GM12874 (cell line): ENCODE results near the gene MSI1.

ENCODE experiments used
- TF ChIP-seq, protein P1 (sequence below): IDR thresholded peaks from 2 replicates; pipeline ENCODE4 v1.5.1; 2011; ENCODE audit warnings: low read depth, mild to moderate bottlenecking, control low read depth, low read length, moderate library complexity; ENCODE audit not compliant: insufficient read depth

The MSI1 gene

DNA sequence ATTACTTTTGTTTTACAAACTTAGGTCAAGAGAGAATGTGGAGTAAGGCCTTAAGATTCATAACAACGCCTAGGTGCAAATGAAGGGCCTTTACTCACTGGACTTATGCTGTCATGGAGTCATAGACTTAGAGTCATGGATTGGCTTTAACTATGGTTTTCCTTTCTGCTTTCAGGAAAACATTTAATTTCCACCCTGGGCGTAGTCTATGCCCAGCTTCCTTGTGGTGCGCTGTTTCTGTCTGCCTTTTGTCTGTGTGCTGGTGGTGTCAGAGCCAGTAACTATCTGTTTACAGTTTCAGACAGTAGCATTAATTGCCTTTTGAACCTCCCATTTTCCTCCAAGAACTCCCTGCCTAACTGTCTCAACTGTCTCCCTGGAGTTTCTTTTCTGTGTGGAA is 37.1 kb upstream of the MSI1 start:
- TF ChIP-seq, protein P1, sequence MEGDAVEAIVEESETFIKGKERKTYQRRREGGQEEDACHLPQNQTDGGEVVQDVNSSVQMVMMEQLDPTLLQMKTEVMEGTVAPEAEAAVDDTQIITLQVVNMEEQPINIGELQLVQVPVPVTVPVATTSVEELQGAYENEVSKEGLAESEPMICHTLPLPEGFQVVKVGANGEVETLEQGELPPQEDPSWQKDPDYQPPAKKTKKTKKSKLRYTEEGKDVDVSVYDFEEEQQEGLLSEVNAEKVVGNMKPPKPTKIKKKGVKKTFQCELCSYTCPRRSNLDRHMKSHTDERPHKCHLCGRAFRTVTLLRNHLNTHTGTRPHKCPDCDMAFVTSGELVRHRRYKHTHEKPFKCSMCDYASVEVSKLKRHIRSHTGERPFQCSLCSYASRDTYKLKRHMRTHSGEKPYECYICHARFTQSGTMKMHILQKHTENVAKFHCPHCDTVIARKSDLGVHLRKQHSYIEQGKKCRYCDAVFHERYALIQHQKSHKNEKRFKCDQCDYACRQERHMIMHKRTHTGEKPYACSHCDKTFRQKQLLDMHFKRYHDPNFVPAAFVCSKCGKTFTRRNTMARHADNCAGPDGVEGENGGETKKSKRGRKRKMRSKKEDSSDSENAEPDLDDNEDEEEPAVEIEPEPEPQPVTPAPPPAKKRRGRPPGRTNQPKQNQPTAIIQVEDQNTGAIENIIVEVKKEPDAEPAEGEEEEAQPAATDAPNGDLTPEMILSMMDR: no peak

DNA sequence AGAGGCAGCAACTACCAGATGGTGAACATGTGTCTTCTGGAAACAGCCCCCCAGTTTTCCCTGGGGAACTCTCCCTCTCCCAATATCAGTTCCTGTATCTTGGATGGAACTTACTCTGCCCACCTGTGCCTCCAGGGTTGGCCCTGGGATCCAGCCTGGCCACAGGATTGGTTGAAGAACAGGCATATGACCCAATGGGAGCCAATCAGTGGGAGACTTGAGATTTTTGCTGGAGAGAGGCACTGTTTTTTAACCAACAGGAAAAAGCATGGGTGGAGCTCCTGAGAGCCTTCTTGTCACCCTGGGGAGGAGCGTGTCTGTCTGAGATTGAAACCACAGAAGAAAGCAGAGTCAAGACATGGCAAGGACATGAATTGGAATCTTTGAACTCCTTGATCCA is 35.3 kb upstream of the MSI1 start:
- TF ChIP-seq, protein P1: no peak

DNA sequence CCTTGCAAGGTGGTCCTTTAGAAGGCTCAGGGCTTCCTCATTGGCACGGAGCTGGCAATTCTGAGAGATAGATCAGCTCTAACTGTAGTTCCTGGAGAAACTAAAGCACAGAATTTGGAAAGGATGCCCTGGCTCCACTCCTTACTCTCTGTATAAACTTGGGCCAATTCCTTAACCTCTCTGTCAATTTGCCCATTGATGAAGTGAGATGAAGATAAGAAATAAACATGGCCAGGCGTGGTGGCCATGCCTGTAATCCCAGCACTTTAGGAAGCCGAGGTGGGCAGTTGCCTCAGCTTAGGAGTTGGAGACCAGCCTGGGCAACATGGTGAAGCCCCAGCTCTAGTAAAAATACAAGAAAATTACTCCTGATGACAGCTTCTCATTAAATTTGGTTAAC is 34.9 kb upstream of the MSI1 start:
- TF ChIP-seq, protein P1: no peak

DNA sequence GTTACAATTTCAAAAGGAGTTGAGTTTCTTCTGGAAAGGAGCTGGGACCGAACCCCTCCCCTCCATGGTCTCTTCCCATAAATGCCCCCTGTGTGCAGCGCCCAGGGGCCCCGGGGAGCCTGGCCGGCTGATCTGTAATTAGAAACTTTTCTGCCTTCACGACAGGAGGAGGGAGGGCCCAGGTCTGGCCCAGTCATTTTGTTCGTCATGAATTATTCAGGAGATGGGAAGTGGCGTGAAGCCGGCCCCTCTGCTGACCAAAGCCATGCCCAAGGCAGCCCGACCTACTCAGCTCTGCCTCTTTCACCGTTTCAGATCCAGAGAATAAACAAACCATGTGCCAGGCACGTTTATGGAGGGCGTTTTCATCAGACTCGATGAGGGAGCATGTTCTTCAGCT is 33.3 kb upstream of the MSI1 start:
- TF ChIP-seq, protein P1: no peak

DNA sequence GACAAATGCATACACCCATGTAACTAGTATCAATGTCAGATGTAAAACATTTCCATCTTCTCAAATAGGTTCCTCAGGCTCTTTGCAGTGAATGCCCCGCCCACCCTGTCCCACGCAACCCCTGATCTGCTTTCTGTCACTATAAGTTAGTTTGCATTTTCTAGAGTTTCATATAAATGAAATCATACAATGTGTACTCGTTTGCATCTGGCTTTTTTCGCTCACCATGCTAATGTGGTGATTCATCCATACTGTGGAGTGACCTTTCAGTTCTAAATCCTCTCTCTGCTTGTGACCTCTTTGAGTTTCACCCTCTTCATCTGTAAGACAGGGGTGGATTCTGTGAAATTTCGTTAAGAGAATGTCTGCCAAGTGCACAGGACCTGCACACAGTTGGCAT is 30.6 kb upstream of the MSI1 start:
- TF ChIP-seq, protein P1: no peak

DNA sequence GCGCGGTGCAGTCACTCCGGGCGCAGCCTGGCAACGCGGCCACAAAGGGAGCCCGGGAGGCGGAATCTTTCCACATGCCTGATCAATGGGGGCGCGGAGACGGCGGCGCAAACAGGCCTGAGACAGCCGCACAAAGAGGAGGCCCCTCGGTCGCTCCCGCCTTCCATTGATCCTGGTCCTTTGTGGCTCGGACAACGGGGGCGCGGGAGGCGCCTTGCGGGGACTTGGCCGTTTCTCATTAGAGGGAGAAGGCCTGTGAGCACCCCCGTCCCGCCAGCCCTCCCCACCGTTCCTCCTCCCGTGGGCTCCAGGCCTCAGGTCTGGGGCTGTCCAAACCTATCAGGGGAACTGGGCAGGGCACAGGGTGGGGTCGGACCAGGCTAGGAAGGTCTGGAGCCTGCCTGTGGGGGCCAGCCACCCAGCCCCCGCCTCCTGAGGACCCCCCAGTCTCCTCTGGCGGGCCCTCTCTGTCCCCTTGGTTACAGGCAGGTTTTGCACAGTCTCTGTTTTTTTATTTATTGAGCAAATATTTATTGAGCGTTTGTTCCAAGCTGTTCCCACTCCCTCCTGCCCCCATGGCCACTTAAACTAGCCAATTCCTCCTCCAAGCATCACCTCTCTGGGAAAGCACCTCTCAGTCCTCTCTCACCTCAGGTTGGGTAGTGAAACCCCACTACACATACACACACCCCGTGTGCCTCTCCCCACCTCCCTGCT is 29.0 kb upstream of the MSI1 start:
- TF ChIP-seq, protein P1: no peak

DNA sequence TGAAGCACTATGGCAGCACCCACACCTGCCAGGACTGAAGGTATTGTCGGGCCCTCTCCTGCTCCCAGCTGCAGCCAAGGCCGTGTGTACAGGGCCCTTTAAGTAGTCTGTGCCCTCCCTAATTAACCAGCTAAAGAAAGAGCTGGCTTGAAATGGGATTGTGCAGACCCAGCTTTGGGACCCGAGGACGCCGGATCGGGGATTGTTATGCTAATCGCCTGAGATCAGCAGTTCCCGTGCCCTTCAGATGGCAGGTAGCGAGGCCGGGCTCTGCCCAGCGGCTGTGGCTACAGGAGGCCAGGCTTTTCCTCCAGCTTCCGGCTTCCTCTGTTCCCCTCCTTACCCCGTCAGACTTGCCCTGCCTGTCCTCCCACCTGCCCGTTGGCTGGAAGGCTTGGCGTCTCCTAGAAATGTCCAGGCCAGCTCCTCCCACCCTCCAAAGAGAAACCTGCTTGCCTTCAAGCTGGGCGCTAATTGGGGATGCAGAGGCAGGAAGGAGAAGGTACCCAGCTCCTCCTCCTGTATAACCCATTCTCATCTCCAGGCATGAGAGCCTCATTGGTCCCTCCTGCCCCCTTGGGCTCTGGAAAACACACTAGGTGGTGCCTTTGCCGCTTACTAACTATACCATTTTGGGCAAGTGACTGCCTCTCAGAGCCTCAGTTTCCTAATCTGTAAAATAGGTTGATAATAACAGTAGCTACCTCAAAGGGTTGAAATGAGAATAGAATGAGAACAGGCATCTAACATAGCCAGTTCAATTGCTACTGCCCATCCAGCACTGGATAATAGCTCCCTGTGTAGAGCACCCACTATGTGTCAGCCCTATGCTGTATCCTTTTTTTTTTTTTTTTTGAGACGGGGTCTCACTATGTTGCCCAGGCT is 25.8 kb upstream of the MSI1 start:
- TF ChIP-seq, protein P1: no peak
